Heart left ventricle (tissue), 16 donors: Measurements from ENCODE around the gene RND1. TPM values are rescaled to one million over a fixed set of nuclear protein-coding genes. Genes with fewer than 3 reads are reported as not detected.
A peak's percentile ranks its signal among the peaks of the same experiment; 100 is the strongest.

Source experiments
- ATAC-seq, 4 donors: fragments of 200-7000 bp; cut with Tn5 transposase; one replicate each; pipeline ENCODE4 v1.9.1; 2020 to 2022; ENCODE audit warnings: moderate library complexity in 4 of 4, mild to moderate bottlenecking in 3 of 4, moderate number of reproducible peaks in 1 of 4
- DNase-seq, 5 donors: peaks; one replicate each; pipeline ENCODE4 v3.0.0-alpha.2; 2020
- H3K27ac ChIP-seq, 12 donors: fragments of 200-600 bp; sonication (generic) in 4 of 12; one replicate each; pipeline versions ENCODE4 v1.5.0 to v1.8.0; 2016 to 2022; ENCODE audit warnings: mild to moderate bottlenecking in 2 of 12
- H3K27me3 ChIP-seq, 9 donors: fragments of 200-600 bp; sonication (generic) in 2 of 9; one replicate each; pipeline versions ENCODE4 v1.5.1 to v1.8.0; 2016 to 2022; ENCODE audit warnings: mild to moderate bottlenecking in 3 of 9
- H3K36me3 ChIP-seq, 9 donors: fragments of 200-600 bp; sonication (generic) in 2 of 9; one replicate each; pipeline versions ENCODE4 v1.5.0 to v1.8.0; 2018 to 2022; ENCODE audit warnings: mild to moderate bottlenecking in 2 of 9
- H3K4me1 ChIP-seq, 12 donors: fragments of 200-600 bp; sonication (generic) in 4 of 12; one replicate each; pipeline versions ENCODE4 v1.5.0 to v1.8.0; 2016 to 2022; ENCODE audit warnings: mild to moderate bottlenecking in 3 of 12
- H3K4me3 ChIP-seq, 12 donors: fragments of 200-600 bp; sonication (generic) in 4 of 12; one replicate each; pipeline versions ENCODE4 v1.5.0 to v1.8.0; 2017 to 2022; ENCODE audit warnings: mild to moderate bottlenecking in 9 of 12, moderate library complexity in 4 of 12
- H3K9me3 ChIP-seq, 12 donors: fragments of 200-600 bp; sonication (generic) in 4 of 12; one replicate each; pipeline versions ENCODE4 v1.5.0 to v1.8.0; 2016 to 2022; ENCODE audit warnings: mild to moderate bottlenecking in 1 of 12
- CTCF ChIP-seq, 12 donors: fragments of 200-600 bp; sonication (generic) in 4 of 12; IDR thresholded peaks; one replicate each; pipeline versions ENCODE4 v1.5.0 to v1.8.0; 2018 to 2022; ENCODE audit warnings: antibody characterized with exemption in 12 of 12, mild to moderate bottlenecking in 5 of 12
- POLR2A ChIP-seq, 2 donors: fragments of 450-650 bp; IDR thresholded peaks; one replicate each; pipeline ENCODE4 v1.6.1; 2017; ENCODE audit warnings: antibody characterized with exemption in 2 of 2, mild to moderate bottlenecking in 2 of 2, moderate library complexity in 2 of 2
- WGBS, 4 donors: extraction: QIAGEN DNeasy Blood & Tissue Kit in 2 of 4; methylation state at CpG; one replicate each; pipeline versions ENCODE4 v1.1.5 to v1.1.7; 2013 to 2018; 5-methylcytosine and 5-hydroxymethylcytosine counted together
- intact Hi-C, 10 donors: fragments of 100-400 bp; cut with DNase I; formaldehyde crosslinking; loops; one replicate each; pipeline versions ENCODE4 v1.11.1 to v1.14.2; 2022
- polyA plus RNA-seq, 2 donors: library from polyadenylated mRNA; stranded (reverse); fragments of 200-250 nt; gene quantifications; one replicate each; pipeline ENCODE4 v1.2.3, GENCODE V29; 2013
- total RNA-seq, 9 donors: library from RNA; depleted of rRNA in 2 of 9; stranded (reverse); fragments of >200 nt in 2 of 9; fragmentation: NEBNext Ultra II Directional in 3 of 9; extraction: Animal tissue kit (Norgen Biotek cat#: 25700) in 3 of 9; gene quantifications; one replicate each; pipeline versions ENCODE4 v1.1.0 to v1.2.4, GENCODE V29; 2016 to 2023
- donor health status: ischemic (EF 13 %, LVEDD 7.1; RV severe dilation, severe dysfunction).
- donor health status: healthy with polysubstance abuse.
- donor health status: DM: no; HTN: yes; CAD: no.
- donor health status: DM: no; HTN: no; CAD: no.
- donor health status: ischemic (EF 25% LVEDD 6.9; RV normal size, moderate dysfunction).
- donor health status: ischemic (EF 25% LVEDD 5.7; RV mildly dilated, moderate dysfunction).
- donor health status: healthy.
- donor health status: DM: yes; HTN: yes; CAD: no.
- donor health status: ischemic (EF 35%, LVEDD 5.7; RV mildly dilated, moderate dysfunction).
- donor health status: nonischemic (EF 11% LVEDD 7.7; RV severe dilation, severe dysfunction).
- donor health status: DM: yes; HTN: yes; CAD: no.
- donor health status: PGD.
- donor health status: ischemic (EF 29% LVEDD 5.4; RV normal size, mild dysfunction).
- donor health status: nonischemic (EF 23%, LVEDD 6.1; RV moderate dilation, normal function).

The RND1 gene
- total and polyA plus RNA-seq, 11 donors: 0.35 to 1.5 (median 0.60) TPM; not detected in 2

GRCh38 chr12:48894271-48894670 lies 28.6 kb upstream of the RND1 start:
- Histone ChIP-seq H3K4me3 (no peak overlapping the region), H3K27ac (no peak overlapping the region), H3K4me1 (peaks cover 0 to 10% (median 7%) of the 10 kb centered on the region in 12 donors), H3K36me3 (no peaks in the 10 kb centered on the region), H3K9me3 (no peaks in the 10 kb centered on the region), H3K27me3 (peaks cover 0 to 16% (median 2%) of the 10 kb centered on the region in 9 donors)
- 78 to 87% (median 83%) methylated on average over 1 of the region's 1 CpG for WGBS, 4 donors
- no peak for TF ChIP-seq CTCF (IDR thresholded peaks at IDR 0.05)
- no peak for TF ChIP-seq POLR2A (IDR thresholded peaks at IDR 0.05)
- no peak for DNase-seq
- intact Hi-C loops: no loop called here
- no peak for ATAC-seq

- ATAC-seq: peak; percentile 86 to 99 (median 98)
- Histone ChIP-seq H3K9me3 (no peaks in the 10 kb centered on the region), H3K4me1 (peaks cover 0 to 10% (median 7%) of the 10 kb centered on the region in 12 donors), H3K27ac (no peak overlapping the region), H3K27me3 (peaks cover 0 to 16% (median 2%) of the 10 kb centered on the region in 9 donors), H3K36me3 (no peaks in the 10 kb centered on the region), H3K4me3 (peak overlapping the region in 10 of 12 donors; percentile 11 to 50 (median 36))
- peak; percentile 66 to 85 (median 74) for DNase-seq
- TF ChIP-seq POLR2A (IDR thresholded peaks at IDR 0.05) (no peak), CTCF (IDR thresholded peaks at IDR 0.05) (peak; percentile 81 to 98 (median 94))
- intact Hi-C loops: loop anchor here (1.0 to 2.0 kb wide), 4 partner anchors 37 to 39 kb away; partner anchors contain the start of gene DDX23 (in 4 of the 10)
- WGBS, 4 donors: 5 to 10% (median 6%) methylated on average over 33 to 37 of the region's 37 CpGs
Observed at GRCh38 chr12:48890657-48891418, 25.2 kb upstream of the RND1 start.

GRCh38 chr12:48889679-48890078 lies 24.0 kb upstream of the RND1 start:
- WGBS, 4 donors: 82 to 94% (median 87%) methylated on average over 3 of the region's 3 CpGs
- TF ChIP-seq CTCF (IDR thresholded peaks at IDR 0.05) (no peak), POLR2A (IDR thresholded peaks at IDR 0.05) (no peak)
- Histone ChIP-seq H3K4me1 (peaks cover 0 to 10% (median 7%) of the 10 kb centered on the region in 12 donors), H3K36me3 (no peaks in the 10 kb centered on the region), H3K4me3 (no peak overlapping the region), H3K27ac (no peak overlapping the region), H3K9me3 (no peaks in the 10 kb centered on the region), H3K27me3 (peaks cover 0 to 16% (median 2%) of the 10 kb centered on the region in 9 donors)
- ATAC-seq: no peak
- no peak for DNase-seq
- intact Hi-C loops: loop anchor here (1.0 to 2.0 kb wide), 4 partner anchors 35 to 37 kb away; partner anchors contain the start of gene DDX23 (in 4 of the 10)
